SK-N-MC (cell line): Measurements from ENCODE around the gene LMTK3.

Experiments used
- DNase-seq: peaks from one replicate; pipeline ENCODE4 v3.0.0-alpha.2; 2011; ENCODE audit warnings: low read depth, low spot score
- H3K27ac ChIP-seq: fragments of 200-600 bp; sonication (generic); 2 replicates; pipeline ENCODE4 v1.5.1; 2016; ENCODE audit warnings: mixed run types
- H3K36me3 ChIP-seq: fragments of 200-600 bp; sonication (generic); 2 replicates; pipeline ENCODE4 v1.6.1; 2017; ENCODE audit warnings: antibody characterized with exemption, low read length, mixed read lengths; ENCODE audit not compliant: insufficient read depth
- H3K4me3 ChIP-seq: fragments of 200-600 bp; sonication (generic); 2 replicates; pipeline ENCODE4 v1.5.1; 2016
- H3K9ac ChIP-seq: fragments of 200-600 bp; sonication (generic); 2 replicates; pipeline ENCODE4 v1.8.0; 2017; ENCODE audit warnings: mixed run types, mixed read lengths; ENCODE audit not compliant: insufficient read length
- H3K9me3 ChIP-seq: fragments of 200-600 bp; sonication (generic); 2 replicates; pipeline ENCODE4 v1.6.1; 2017; ENCODE audit warnings: low read depth, mild to moderate bottlenecking, antibody characterized with exemption, low read length, moderate library complexity, mixed read lengths
- EZH2 ChIP-seq: fragments of 200-600 bp; sonication (generic); IDR thresholded peaks from one replicate; pipeline ENCODE4 v1.6.1; 2017; ENCODE audit warnings: antibody characterized with exemption
- FOXP2 ChIP-seq: optimal IDR thresholded peaks from 2 replicates; pipeline ENCODE3; 2011; ENCODE audit warnings: mild to moderate bottlenecking, moderate library complexity; ENCODE audit not compliant: insufficient read depth; ENCODE audit errors: extremely low read length, control extremely low read depth
- POLR2AphosphoS5 ChIP-seq: IDR thresholded peaks from 2 replicates; pipeline ENCODE4 v1.6.1; 2012; ENCODE audit warnings: mild to moderate bottlenecking, low read depth, low read length, borderline replicate concordance

LMTK3 gene, protein sequence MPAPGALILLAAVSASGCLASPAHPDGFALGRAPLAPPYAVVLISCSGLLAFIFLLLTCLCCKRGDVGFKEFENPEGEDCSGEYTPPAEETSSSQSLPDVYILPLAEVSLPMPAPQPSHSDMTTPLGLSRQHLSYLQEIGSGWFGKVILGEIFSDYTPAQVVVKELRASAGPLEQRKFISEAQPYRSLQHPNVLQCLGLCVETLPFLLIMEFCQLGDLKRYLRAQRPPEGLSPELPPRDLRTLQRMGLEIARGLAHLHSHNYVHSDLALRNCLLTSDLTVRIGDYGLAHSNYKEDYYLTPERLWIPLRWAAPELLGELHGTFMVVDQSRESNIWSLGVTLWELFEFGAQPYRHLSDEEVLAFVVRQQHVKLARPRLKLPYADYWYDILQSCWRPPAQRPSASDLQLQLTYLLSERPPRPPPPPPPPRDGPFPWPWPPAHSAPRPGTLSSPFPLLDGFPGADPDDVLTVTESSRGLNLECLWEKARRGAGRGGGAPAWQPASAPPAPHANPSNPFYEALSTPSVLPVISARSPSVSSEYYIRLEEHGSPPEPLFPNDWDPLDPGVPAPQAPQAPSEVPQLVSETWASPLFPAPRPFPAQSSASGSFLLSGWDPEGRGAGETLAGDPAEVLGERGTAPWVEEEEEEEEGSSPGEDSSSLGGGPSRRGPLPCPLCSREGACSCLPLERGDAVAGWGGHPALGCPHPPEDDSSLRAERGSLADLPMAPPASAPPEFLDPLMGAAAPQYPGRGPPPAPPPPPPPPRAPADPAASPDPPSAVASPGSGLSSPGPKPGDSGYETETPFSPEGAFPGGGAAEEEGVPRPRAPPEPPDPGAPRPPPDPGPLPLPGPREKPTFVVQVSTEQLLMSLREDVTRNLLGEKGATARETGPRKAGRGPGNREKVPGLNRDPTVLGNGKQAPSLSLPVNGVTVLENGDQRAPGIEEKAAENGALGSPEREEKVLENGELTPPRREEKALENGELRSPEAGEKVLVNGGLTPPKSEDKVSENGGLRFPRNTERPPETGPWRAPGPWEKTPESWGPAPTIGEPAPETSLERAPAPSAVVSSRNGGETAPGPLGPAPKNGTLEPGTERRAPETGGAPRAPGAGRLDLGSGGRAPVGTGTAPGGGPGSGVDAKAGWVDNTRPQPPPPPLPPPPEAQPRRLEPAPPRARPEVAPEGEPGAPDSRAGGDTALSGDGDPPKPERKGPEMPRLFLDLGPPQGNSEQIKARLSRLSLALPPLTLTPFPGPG (N-terminal part only)

DNA sequence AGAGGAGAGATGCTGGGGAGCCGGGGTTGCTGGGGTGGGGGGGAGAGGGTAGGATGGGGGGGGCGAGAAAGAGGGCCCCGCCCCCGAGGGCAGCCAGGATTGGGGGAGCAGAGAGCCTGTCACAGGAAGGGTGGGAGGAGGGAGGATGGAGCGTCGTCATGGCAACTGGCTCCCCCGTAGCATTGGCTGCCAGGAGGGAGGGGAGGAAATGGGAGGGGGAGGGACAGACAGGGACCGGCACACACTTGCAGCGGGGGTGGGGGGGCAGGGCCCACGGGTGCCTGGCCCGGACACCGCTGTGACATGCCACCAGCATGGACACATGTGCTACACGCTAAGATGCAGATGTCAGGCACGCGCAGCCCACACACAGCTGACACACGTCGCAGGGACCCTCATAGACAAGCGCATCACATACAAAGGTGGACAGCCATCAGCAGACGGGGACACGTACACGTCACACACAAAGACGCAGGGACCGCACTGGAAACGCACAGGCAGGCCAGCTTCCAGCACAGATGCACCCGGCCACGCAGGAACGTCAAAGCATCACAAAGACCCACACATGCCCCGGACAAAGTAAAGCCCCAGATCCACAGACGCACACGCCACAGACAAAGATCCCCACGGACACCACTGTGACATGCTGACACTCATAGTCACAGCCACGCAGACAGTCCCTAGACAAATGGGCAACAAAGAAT is at the start of gene LMTK3:
Gene LMTK3 (minus strand): TSS at position 36 of the 704 bp plus-strand sequence. CDS start 259 bp downstream, outside the sequence.
- no peak for TF ChIP-seq POLR2AphosphoS5
- no peak for TF ChIP-seq FOXP2
- TF ChIP-seq EZH2: no peak
- Histone ChIP-seq H3K9me3 (no peaks in the 10 kb centered on the region), H3K36me3 (no peaks in the 10 kb centered on the region), H3K4me3 (peak within 1 kb of the TSS; percentile 67), H3K27ac (no peak within 1 kb of the TSS), H3K9ac (no peak within 1 kb of the TSS)
- no peak for DNase-seq

DNA sequence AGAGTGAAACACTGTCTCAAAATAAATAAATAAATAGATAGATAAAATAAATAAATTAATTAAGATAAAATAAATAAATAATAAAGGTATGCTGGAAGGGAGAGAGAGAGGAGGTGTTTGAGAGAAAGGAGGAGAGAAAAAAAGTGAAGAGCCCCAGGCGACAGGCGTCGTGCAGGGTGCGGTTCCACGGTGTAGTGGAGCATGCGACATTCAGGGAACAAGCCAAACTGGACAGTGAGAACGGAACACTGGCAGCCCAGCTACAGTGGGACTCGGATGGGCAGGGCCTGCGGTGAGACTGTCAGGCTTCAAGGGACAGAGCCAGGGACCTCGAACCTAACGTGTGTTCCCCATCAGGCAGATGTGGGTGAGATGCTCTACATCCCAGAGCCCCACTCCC is 49.8 kb upstream of the LMTK3 start:
- no peak overlapping the region for H3K4me3 ChIP-seq
- H3K9me3 ChIP-seq: no peaks in the 10 kb centered on the region
- no peak overlapping the region for H3K9ac ChIP-seq
- H3K27ac ChIP-seq: no peak overlapping the region
- TF ChIP-seq EZH2: no peak
- no peak for TF ChIP-seq POLR2AphosphoS5
- TF ChIP-seq FOXP2: no peak
- H3K36me3 ChIP-seq: no peaks in the 10 kb centered on the region
- DNase-seq: no peak

DNA sequence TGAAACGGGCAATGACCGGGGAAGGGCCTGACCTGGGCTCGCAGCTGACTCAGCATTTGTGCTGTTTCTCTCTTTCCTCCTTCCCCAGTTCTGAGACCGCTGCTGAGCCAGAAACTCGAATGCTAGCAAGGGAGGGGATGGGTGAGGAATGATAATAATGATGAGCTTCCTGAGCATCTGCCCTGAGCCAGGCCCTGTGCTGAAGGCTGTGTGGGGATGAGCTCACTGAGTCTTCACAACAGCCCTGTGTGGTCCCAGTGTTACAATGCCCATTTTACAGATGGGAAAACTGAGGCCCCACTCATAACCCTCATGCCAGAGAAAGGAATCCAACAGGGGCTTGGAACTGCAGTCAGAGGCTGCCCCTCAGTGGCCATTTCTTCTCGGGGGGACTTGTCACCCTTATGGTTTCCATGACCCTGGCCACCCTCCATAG is 48.5 kb upstream of the LMTK3 start:
- DNase-seq: no peak
- TF ChIP-seq EZH2 (no peak), FOXP2 (no peak), POLR2AphosphoS5 (no peak)
- no peak overlapping the region for H3K27ac ChIP-seq
- H3K9me3 ChIP-seq: no peaks in the 10 kb centered on the region
- H3K36me3 ChIP-seq: no peaks in the 10 kb centered on the region
- H3K4me3 ChIP-seq: no peak overlapping the region
- no peak overlapping the region for H3K9ac ChIP-seq

DNA sequence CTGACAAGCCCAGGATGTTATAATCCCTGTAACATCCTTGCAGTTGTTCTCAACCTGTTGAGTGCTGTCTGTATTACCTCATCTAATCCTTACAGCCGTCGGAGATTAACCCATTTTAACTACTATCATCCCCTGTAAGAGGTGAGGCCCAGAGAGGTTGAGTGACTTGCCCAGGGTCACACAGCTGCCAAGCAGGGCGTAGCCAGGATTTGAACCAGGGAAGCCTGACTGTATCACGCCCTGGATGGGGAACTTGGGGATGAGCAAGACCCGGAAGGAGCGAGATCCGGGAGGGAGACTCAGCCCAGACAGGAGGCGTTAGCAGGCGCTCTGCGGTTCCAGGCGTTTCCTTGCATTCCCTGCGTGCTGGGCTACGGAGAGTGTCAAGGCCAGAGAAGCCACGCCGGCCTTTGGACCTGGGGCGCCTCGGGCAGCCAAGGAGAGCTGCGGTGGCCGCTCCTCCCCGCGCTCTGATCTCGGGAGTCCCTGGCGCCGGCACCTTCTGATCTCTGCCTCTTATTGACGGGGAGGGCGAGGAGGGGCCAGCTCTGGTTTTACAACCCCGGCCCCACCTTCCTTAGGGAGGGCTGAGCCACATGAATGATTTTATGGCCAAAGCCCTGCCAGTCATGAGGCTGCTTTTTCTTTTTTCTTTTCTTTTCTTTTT is 46.5 kb upstream of the LMTK3 start:
- H3K27ac ChIP-seq: no peak overlapping the region
- no peaks in the 10 kb centered on the region for H3K9me3 ChIP-seq
- H3K9ac ChIP-seq: no peak overlapping the region
- DNase-seq: no peak
- TF ChIP-seq EZH2 (no peak), POLR2AphosphoS5 (no peak), FOXP2 (no peak)
- H3K4me3 ChIP-seq: no peak overlapping the region
- no peaks in the 10 kb centered on the region for H3K36me3 ChIP-seq

DNA sequence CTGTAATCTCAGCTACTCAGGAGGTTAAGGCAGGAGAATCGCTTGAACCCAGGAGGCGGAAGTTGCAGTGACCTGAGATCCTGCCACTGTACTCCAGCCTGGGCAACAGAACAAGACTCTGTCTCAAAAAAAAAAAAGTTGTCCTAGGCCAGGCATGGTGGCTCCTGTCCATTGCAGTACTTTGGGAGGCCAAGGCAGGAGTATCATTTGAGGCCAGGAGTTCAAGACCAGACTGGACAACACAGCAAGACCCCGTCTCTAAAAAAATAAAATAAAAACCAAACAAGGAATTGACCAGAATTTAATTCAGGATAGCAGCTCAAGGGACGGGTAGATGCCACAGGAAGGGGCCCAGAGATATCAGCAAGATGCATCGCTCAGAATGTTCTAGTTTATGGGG is 45.2 kb upstream of the LMTK3 start:
- DNase-seq: no peak
- H3K4me3 ChIP-seq: no peak overlapping the region

DNA sequence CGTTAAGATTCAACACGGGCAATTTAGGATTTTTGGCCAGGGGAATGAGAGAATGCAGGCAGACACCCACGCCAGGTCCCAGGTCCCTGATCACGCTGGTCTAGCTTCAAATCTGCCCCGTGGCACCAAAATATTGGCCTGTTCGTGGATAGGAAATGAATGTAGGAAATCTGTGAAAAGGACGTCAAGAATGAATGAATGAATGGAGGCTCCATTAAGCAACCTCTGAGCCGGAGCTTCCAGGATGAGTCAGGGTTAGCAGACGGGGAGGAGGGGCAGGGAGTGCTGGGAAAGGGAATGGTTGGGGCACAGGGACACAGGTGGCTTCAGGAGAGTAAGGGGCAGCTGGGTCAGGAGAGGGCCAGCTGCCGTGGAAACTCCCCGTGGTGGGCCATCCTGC is 44.5 kb upstream of the LMTK3 start:
- TF ChIP-seq POLR2AphosphoS5: no peak
- TF ChIP-seq FOXP2: no peak
- no peak for TF ChIP-seq EZH2
- no peak overlapping the region for H3K9ac ChIP-seq
- no peak for DNase-seq
- no peak overlapping the region for H3K4me3 ChIP-seq
- no peak overlapping the region for H3K27ac ChIP-seq
- no peaks in the 10 kb centered on the region for H3K9me3 ChIP-seq
- no peaks in the 10 kb centered on the region for H3K36me3 ChIP-seq

More for the DNA sequence above, 45.2 kb upstream of the LMTK3 start:
- Histone ChIP-seq H3K9ac (no peak overlapping the region), H3K9me3 (no peaks in the 10 kb centered on the region), H3K36me3 (no peaks in the 10 kb centered on the region), H3K27ac (no peak overlapping the region)
- TF ChIP-seq FOXP2 (no peak), POLR2AphosphoS5 (no peak), EZH2 (no peak)
